NT2/D1 (cell line): ENCODE measurements around the gene CCDC60.

Experiments used
- DNase-seq: peaks from one replicate; pipeline ENCODE4 v3.0.0-alpha.2; 2011; ENCODE audit warnings: low read depth, low spot score
- H3K27me3 ChIP-seq: 2 replicates; pipeline ENCODE4 v1.6.0; 2011; ENCODE audit warnings: mild to moderate bottlenecking; ENCODE audit not compliant: insufficient read length, insufficient read depth
- H3K36me3 ChIP-seq: 2 replicates; pipeline ENCODE4 v1.6.1; 2011; ENCODE audit warnings: mild to moderate bottlenecking, low read length, mixed read lengths; ENCODE audit not compliant: insufficient read depth, insufficient read length
- H3K4me1 ChIP-seq: 2 replicates; pipeline ENCODE4 v1.5.1; 2011; ENCODE audit not compliant: insufficient read depth, insufficient read length
- H3K4me3 ChIP-seq: 2 replicates; pipeline ENCODE4 v1.5.1; 2011; ENCODE audit warnings: low read depth; ENCODE audit not compliant: insufficient read length
- H3K9ac ChIP-seq: 2 replicates; pipeline ENCODE4 v1.6.0; 2011; ENCODE audit warnings: low read depth; ENCODE audit not compliant: insufficient read length
- H3K9me3 ChIP-seq: 2 replicates; pipeline ENCODE4 v1.5.1; 2011; ENCODE audit warnings: mild to moderate bottlenecking, low read length; ENCODE audit not compliant: insufficient read depth
- SUZ12 ChIP-seq: IDR thresholded peaks from 2 replicates; pipeline ENCODE4 v1.6.1; 2011; ENCODE audit not compliant: insufficient read length, insufficient read depth; ENCODE audit errors: extremely low read depth
- YY1 ChIP-seq: IDR thresholded peaks from 2 replicates; pipeline ENCODE4 v1.6.1; 2011; ENCODE audit not compliant: insufficient read length, insufficient read depth
- ZNF274 ChIP-seq: IDR thresholded peaks from 2 replicates; pipeline ENCODE4 v1.6.1; 2011; ENCODE audit warnings: mild to moderate bottlenecking, low read depth, low read length

CCDC60 gene

DNA sequence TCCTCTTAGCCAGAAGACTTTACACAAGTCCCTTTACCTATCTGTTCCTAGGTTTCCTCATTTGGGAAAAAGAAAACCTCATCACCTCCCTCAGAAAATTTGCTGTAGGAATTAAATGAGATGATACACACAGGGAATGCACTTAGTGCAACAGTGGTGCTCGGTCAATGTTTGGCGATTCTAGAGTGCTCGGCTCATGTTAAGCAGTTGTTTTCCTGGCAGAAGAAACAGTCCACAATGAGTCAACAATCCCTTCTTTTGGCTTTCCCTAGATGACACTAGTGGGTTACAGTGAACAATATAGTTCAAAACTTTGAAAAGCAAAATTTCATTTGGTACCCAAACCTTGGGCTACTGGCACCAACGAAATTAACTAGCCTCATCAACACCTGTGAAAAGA, 255.1 kb downstream of the CCDC60 start:
- Histone ChIP-seq H3K4me3 (no peak overlapping the region), H3K36me3 (no peaks in the 10 kb centered on the region), H3K9ac (no peak overlapping the region), H3K9me3 (no peaks in the 10 kb centered on the region), H3K27me3 (peaks cover 44% of the 10 kb centered on the region), H3K4me1 (no peaks in the 10 kb centered on the region)
- TF ChIP-seq YY1 = no peak
- no peak for TF ChIP-seq SUZ12
- no peak for TF ChIP-seq ZNF274
- no peak for DNase-seq
